GM21381 (cell line): ENCODE data around the gene ENPP7.

Experiments used
- ATAC-seq: cut with Tn5 transposase; IDR thresholded peaks from one replicate; pipeline ENCODE4 v1.9.1; 2021; ENCODE audit warnings: mild to moderate bottlenecking, moderate library complexity; ENCODE audit not compliant: unreplicated experiment

ENPP7 gene

GRCh38 chr17:79730437-79730768 lies 340 bp upstream of the ENPP7 start:
- no peak for ATAC-seq

- ATAC-seq = no peak
Measured at GRCh38 chr17:79732254-79732653, 1.5 kb downstream of the ENPP7 start.

GRCh38 chr17:79732804-79733691 lies 2.3 kb downstream of the ENPP7 start:
- ATAC-seq = no peak

GRCh38 chr17:79733692-79734070 lies 2.9 kb downstream of the ENPP7 start:
- no peak for ATAC-seq

- ATAC-seq = no peak
Measured at GRCh38 chr17:79735096-79735495, 4.4 kb downstream of the ENPP7 start.

- no peak for ATAC-seq
Measured at GRCh38 chr17:79737046-79737921, 6.5 kb downstream of the ENPP7 start.

- no peak for ATAC-seq
Measured at GRCh38 chr17:79737922-79738578, 7.3 kb downstream of the ENPP7 start.

GRCh38 chr17:79738643-79739042 lies 7.9 kb downstream of the ENPP7 start:
- ATAC-seq = no peak

- no peak for ATAC-seq
Measured at GRCh38 chr17:79739148-79740062, 8.7 kb downstream of the ENPP7 start.

GRCh38 chr17:79740413-79740812 lies 9.7 kb downstream of the ENPP7 start:
- ATAC-seq = no peak

GRCh38 chr17:79741401-79741750 lies 10.6 kb downstream of the ENPP7 start:
- no peak for ATAC-seq

- ATAC-seq = no peak
Measured at GRCh38 chr17:79741751-79742588, 11.2 kb downstream of the ENPP7 start.

- no peak for ATAC-seq
Measured at GRCh38 chr17:79742589-79742918, 11.8 kb downstream of the ENPP7 start.

- ATAC-seq = no peak
Measured at GRCh38 chr17:79742951-79743476, 12.3 kb downstream of the ENPP7 start.

- ATAC-seq = no peak
Measured at GRCh38 chr17:79743614-79744013, 12.9 kb downstream of the ENPP7 start.

- ATAC-seq = no peak
Measured at GRCh38 chr17:79745641-79746105, 14.9 kb downstream of the ENPP7 start.

GRCh38 chr17:79746889-79747507 lies 16.3 kb downstream of the ENPP7 start:
- ATAC-seq = no peak

- ATAC-seq = no peak
Measured at GRCh38 chr17:79747508-79748294, 17.0 kb downstream of the ENPP7 start.
